OCI-M1 (cell line): ENCODE data around the gene CLDN12.

ENCODE experiments used
- DNase-seq: peaks from one replicate; lab custom pipeline; 2025; lab: John Stamatoyannopoulos, UW

The CLDN12 gene

DNA sequence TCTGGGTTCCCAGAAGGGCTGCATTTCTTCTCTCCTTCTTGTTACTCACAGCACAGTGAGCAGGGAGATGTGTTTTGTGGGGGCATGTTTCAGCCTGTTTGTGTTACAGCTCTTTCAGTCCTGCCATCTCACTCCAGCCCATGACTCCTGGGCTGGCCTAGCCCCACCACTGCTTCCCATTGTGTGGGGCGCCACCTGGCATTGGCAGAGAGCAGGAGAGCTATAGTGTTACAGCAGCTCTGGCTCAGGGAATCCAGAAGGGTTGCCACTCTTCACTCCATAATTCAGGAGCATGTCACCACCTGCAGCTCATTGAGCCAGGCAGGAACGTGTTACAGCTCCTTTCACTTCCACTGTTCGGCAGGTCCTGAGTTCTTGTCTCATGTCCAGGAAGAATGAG is 30.0 kb downstream of the CLDN12 start:
- DNase-seq = no peak

DNA sequence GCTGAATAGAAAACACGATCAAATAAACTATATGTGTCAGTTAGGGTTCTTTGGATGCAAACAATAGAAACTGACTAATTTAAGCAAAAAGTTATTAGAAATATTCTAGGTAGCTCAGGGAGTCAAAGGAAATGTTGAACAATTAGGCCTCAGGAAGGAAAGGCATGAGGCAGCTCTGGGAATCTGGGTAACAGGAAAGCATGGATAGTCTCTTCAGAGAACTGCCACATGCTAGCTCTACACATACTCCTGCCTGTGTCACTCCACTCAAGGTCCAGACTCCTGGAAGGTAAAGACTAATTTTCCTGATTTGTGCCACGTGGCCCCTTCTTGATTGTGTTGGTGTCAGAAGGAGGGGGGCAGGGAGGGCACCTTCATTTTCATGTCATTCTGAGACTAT is 42.4 kb downstream of the CLDN12 start:
- no peak for DNase-seq

DNA sequence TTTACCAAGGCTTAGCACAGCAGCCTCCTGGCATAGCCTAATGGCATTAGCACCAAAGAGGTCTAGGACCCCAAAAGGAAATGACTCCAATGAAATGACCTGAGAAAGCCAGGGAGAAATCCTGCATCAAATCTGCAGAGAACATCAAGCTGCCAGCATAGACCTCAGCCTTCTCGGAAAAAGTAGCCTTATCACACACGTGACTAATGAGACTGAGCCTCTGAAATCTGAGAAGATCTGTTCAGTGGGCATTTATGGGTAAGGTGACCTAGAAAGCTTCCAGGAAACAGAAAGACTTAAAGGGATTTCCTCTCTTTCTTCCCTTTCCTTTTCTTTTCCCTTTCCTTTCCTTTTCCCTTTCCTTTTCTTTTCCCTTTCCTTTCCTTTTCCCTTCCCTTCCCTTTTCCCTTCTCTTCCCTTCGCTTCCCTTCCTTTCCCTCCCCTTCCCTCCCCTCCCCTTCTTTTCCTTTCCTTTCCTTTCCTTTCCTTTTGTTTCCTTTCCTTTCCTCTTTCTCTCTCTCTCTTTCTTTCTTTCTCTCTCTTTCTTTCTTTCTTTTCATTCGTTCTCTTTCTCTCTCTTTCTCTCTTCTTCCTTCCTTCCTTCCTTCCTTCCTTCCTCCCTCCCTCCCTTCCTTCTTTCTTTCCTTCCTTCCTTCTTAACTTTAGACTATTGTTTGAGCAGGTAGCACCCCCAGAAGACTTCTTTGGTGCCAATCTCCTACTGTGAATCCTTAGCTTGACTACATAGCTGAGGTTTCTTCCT is 43.1 kb downstream of the CLDN12 start:
- peak; percentile 13 for DNase-seq

DNA sequence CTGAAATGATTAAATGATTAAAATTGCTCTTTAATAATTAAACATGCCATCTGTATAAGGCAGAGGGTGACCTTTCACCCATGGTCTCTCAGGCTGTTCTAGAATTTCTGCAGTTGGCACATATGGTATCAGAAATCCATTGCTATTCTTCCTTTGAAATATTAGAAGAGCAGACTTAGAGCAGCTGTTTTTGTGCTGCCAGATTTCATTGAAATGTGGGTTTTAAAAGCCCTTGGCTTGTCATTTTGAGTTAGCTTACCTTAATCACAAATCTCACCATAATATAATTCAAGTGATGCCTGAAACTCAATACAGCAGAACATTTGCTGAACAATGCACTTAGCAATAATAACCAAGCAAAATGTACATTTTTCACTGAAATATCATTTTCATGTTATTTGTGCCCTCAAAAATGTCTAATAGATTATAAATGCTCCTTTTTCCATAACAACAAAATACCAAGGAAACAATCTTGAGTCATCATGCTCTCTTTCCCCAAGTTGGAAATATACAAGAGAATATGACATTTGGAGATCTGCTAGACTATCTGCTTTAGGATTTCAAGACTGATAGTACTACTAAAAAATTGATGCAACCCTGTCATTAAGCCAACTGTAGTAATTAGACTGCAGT is 50.1 kb downstream of the CLDN12 start:
- no peak for DNase-seq

DNA sequence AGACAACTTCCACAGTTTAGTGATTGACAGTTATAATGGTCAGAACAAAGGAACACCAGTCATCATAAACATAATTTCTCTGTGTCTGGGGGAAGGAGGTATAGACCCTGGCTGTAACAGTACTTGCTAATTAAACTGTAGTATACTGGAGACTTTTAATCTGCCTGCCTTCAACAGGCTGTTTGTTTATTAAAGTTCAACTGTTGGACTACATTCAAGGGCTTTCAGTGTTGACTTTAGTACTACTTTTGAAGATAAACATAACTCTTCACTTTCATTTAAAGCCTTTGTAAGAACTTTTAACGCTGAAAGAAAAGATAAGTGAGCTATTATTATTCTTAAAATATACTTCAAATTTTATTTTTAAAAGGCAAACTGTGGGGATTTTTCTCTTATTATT is 50.7 kb downstream of the CLDN12 start:
- no peak for DNase-seq

DNA sequence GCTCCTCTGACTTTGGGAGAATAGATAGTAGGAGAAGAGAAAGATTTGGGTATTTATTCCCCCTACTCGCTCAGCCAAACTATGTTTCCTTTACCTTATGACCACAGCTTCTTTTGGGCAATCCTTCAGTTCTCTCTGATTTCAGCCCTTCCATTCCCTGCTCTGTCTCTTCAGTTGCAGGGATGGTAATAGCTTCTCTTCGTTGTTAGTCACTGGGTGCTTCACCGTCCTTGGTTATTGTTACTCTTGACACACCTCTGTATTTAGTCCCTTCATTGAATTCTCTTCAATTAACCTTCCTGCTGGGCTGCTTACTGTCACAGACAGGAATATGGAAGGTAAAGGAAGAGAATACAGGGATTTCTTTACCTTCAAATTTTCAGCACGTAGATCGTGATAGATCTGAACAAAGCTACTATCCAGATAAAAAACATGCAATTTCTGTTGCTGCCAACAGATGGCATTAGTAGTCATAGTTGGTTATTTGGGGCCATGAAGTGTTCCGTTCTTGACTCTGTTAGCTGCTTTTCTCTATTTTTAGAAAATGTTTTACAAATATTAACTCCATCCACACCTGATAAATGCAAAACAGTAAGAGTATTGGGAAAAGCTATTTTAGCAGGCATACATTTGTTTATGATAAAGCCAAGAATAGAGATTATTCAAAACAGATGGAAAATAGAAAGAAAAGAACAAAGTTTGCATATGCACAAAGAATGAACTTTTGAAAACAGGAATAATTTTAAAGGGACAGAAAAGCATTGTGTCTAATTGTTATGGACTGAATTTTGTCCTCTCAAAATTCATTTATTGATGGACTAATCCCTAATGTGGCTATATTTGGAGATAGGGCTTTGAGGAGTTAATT is 52.1 kb downstream of the CLDN12 start:
- DNase-seq = peak; percentile 73

- no peak for DNase-seq
Measured at GRCh38 chr7:90458104-90458503, 54.8 kb downstream of the CLDN12 start.

DNA sequence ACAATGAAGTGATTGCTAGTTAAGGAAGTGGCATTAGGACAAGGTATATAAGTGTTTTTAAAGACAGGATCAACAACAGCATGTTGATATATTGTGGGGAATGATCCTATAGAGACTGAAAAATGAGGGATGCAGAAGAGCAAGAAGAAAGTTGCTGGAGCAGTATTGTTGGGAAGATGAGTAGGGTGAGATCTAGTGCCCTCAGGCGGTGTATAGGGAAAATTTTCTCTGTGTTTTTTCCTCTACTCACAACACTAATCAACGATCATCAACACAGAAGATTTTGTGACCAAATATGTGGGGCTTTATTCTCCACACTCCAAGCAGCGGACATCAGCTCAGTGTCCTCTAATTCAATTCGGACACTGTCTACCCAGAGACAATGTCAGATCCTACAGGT is 56.6 kb downstream of the CLDN12 start:
- DNase-seq = peak; percentile 27

DNA sequence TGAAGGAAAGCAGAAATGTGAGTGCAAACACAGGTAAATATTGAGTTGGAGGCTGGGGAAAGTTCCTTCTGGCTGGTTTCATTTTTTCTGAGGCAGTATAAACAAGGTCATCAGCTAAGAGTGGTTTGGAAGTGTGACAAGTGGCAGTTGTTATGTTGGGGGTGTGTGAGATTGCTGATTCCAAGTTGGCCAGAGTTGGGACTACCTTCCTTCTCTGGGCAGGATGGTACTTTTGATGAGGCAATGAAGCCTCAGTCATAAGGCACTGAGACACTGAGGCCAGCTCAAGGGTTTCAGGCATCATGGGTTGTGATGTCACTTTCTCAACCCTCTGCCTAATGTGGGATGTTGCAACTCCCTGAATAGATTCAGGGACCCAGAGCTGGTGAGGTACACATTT is 58.0 kb downstream of the CLDN12 start:
- DNase-seq = no peak

DNA sequence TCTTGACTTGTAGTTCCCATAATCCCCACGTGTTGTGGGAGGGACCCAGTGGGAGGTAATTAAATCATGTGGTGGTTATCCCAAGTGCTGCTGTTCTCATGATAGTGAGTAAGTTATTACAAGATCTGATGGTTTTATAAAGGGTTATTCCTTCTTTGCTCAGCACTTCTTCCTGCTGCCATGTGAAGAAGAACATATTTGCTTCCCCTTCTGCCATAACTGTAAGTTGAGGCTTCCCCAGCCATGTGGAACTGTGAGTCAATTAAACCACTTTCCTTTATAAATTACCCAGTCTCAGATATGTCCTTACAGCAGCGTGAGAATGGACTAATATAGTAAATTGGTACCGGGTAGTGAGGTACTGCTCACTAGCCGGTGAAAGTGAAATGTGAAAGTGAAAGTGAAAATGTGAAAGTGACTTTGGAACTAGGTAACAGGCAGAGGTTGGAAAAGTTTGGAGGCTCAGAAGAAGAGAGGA is 59.9 kb downstream of the CLDN12 start:
- DNase-seq = peak; percentile 88
